ENCODE results near the gene GRM4.

The GRM4 gene

DNA sequence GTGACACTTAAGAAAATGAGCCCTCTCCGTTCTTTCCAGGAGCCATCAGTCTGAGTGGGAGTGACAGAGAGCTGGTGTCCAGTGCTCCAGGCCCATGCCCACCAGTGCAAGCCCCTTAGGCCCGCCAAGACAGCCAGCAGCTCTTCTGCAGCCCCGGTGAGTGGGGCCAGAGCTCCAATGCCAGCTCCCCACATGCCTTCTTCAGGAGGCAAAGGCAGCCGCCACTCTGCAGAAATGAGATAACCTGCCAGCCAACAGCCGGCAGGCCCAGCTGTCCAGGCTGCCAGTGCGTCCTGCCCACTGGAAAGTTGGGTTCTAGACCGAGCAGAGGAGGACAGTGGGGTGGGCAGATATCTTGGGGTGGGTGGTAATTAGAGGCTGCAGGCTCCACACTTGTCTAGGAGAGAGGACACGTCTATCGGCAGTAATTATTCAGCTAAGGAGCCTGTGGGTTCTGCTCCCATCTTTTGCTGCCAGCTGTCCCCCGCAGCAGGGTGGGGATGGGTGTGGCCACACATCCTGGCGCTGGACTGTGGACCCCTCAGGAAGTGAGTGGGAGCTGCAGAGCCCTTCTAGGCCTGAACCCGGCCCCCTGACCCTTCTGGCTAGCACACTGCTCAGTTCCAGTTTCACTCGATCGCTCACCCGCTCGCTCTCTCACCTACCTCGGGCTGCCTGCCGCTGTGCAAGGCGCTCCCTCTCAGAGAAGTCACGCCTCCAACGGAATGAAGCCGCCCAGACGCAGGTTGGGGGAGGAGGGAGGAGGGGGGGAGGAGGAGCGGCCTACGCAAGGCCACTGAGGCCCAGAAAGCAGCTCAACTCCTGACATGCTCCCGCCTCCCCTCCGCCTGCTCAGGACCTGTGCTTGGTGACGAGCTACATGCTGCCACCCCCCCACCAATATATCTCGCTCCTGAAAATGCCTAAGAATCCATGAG is 3.6 kb downstream of the GRM4 start:
- DNase-seq (ENCODE audit: low read depth), result no peak

DNA sequence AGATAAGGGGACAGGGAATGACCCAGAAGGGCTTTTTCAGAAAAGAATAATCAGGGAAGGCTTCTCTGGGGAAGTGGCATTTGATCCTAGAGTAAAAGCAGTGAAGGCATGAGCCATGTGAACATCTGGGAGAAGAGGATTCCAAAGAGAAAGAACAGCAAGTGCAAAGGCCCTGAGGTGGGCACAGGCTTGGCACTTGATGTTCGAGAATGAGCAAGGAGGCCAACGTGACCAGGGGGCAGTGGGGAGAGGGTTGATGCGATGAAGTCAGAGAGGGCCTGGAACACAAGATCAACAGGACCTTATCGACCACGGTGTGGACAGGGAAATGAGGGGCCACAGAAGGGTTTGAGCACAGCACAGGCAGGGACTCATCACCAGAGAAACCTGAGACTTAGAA is 5.8 kb downstream of the GRM4 start:
- no peak for DNase-seq (ENCODE audit: low read depth)

DNA sequence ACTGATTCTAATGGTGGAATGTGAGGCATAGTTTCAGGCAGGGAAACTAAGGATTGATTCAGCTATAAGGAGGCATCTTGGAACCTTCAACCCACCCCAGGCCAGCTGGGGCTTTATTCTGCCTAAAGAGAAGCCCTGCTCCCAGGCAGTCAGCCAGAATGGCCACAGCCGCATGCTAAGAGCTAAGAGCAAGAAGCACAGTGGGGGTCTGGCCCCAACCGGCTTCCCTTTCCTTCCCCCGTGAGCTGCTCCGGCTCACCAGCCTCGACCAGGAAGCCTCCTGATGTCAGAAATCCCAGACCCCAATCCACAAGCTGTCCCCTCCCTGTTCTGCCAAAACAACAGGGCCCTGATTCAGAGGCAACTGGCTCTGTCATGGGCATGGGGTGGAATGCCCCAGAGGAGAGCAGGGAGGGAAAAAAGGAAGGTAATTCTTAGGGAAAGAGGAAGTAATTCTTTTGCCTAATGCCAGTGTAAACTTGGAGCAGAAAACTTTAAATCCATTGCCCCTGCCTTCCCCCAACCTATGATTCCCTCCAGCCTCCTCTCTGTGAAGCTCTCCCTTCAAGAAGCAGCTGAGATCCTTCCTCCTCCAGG is 6.9 kb downstream of the GRM4 start:
- DNase-seq (ENCODE audit: low read depth), result no peak

DNA sequence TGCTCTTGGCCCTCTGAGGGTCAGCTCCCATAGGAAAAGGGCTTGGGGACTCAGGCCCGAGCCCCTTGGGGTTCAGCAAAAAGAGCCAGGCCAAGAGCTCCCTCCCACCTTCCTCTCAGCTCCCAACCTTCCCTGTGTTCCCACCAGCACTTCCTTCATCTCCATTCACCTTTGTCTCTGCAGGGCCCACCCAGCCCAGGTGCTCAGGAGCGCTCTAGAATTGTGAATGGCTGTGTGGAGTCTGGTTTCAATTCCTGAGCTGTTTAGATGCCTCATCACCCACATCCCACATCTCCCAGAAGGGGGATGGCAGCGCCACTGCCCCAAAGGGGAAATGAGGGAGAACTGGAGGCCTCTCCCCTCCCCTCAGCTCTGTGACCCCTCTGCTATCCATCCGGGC is 7.7 kb downstream of the GRM4 start:
- no peak for DNase-seq (ENCODE audit: low read depth)

DNA sequence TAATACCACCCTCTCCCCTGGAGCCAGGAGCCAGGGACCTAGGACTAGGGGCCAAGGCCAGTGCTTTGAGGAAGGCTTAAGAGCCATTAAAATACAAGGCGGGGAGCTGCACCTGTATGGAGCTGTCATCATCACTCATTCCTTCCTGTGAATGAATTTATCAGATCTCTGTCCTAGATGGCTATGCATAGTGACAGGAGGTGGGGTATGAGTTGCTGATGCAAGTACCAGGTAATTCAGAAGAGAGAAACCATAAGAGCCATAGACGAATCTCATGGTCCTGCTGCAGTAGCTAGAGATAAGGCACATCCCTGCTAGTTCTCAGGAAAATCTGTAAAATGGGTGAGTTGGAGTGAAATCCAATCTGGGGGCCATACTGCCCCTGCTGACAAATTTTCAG is 10.3 kb downstream of the GRM4 start:
- no peak for DNase-seq (ENCODE audit: low read depth)

DNA sequence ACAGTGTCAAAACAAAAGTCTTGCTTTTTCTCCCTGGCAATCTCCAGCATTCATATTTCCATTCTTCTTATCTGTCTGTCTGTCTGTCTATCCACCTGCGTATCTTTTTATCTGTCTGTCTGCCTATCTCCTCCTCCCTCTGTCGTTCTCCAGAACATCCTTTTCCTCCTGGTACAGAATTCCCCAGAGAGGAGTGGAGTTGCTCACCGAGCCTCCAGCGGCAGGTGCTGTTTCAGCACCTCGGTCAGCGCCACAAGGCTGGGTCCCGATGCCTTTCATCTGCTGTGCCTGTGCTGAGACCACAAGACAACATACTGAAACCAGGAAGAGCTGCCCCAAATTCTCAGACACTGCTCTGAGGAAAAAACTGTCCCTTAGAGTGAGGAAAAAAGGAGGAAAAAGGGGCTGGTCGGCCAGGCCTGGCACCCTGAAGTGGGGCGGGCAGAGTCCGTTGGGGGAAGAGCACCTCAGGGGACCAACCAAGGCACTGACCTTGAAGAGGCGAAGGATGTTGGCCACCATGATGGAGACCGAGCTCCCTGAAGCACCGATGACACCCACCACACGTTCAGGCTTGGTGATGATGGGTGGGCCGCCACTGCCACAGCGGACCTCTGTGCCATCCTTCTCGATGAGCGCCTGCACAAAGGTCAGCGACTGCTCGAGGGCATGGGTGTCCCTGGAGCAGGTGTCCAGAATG is 13.3 kb downstream of the GRM4 start:
- DNase-seq (ENCODE audit: low read depth), result peak; percentile 19

DNA sequence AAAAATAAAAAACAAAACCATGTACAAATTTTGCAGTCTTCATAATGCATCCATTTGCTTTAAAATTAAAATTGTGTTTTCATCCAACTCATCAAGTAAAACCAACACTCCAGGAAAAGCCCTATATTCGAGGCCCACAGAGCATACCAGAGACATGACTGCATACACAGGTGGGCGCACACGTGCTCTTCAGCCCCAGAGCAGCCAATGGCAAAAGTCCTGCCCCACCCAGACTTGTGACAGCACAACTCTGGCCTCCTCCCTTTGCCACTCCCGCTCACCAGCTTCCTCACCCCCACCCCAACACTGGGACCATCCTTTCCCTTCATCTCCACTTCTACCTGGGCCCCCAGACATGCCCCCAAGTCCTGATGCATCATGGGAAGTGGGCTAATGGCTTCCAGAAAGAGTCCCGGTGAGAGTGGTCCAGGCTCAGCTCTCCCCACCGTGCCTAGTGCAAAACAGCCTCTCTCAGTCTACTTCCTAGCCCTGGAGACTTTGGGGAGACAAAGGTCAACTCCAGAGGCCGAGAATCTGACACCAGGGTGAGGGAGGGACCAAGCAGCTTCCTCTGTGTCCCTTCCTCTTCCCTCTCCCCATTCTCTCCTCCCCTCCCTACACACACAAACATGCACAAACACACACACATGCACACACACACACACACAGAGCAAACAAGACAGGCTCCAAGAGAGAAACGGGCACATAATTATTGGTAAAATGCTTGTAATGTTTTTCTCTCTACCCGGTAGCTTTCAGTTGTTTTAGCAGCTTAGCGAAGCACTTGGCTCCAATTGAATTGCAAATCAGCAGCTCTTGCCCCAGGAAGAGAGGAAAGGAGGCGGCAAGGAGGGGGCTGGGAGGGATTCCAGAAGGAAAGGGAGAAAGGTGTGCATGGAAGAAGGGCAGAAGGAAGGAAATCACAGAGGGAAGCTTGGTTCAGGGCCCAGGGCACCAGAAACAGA is 14.3 kb downstream of the GRM4 start:
- no peak for DNase-seq (ENCODE audit: low read depth)

DNA sequence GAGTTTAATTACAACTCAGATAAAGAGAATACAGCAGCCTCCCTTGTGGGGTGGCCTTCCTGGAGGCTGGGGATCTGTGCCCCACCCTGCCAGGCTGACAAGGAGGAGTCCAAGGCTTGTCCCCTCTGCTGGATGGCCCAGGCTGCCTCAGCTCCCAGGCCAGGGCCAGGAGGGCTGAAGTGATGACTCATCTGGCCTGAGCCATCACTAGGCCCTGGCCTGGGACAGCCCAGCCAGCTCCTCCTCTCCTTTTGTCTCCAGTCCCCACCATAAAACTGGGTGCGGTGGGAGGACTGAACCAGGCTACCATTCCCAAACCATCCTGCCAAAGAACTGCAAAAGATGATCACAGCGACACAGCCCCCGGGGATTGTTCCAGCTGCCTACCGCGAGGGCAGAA is 15.0 kb downstream of the GRM4 start:
- DNase-seq (ENCODE audit: low read depth), result no peak

DNA sequence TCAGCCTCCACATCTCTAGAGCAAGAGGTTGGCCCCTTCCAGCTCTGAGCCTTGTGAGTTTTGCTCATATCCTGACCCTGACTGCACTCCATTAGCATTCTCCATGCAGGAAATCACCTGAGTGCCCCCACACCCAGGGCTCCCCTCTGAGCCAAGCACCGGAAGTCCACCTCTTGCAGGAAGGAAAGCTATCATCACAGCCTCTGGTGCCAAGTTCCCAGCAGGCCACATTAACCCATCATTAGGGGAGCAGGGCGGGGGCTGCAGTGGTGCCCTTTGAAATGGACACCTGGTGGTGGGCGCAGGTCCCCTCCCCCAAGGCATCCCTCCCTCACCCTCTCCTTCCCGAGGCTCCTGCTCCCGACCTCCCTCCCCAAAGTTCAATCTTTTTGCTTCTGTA is 16.1 kb downstream of the GRM4 start:
- DNase-seq (ENCODE audit: low read depth), result no peak

DNA sequence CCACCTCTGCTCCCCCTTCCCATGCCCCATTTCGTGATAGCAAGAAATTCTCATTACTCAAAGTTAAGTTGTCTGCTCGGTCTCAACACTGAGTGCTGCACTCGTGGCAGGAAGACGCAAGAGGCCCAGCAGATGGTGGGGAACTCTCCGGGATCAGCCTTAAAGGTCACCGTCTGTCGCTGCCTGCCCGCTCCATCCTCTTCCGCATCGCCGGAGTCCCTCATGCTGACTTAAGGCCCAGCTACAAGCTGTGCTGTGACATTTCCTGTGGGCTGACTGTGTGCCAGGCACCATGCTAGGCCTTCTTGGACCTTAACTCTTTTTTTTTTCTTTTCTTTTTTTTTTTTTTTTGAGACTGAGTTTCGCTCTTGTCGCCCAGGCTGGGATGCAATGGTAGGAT is 17.8 kb downstream of the GRM4 start:
- no peak for DNase-seq (ENCODE audit: low read depth)

DNA sequence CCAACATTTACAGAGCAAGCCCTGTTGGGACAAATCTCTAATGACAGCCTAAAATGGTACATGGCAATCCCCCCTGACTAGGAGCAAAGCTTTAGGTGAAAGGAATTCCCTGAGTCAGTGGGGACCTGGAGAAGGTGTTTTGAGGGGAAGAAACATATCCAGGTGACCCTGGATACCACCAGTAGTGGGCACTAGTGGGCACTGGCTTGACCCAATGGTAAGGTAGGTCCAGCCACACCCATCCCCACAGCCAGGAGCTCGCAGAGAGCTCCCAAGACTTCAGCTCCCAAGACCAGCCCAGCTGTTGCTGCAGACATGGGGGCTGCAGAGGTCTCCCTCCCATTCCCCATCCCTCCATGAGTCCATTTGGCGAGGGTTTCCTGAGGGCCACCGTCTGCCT is 19.5 kb downstream of the GRM4 start:
- no peak for DNase-seq (ENCODE audit: low read depth)

DNA sequence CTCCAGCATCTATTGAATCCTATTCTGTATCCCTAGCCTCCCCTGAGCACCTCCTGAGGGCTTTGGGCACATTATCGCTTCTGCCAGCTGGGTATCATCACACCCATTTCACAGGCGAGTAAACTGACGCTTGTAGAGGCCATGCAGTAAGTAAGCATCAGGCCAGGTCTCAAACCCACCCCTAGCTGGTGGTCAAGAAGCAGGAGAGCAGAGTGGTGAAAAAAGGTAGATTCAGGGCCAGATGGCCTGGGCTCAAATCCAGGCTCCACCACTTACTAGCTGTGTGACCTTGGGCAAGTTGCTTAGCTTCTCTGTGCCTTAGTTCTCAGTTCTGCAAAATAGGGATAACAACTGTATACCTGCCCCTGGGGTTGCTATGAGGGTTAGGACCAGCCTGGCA is 19.9 kb downstream of the GRM4 start:
- no peak for DNase-seq (ENCODE audit: low read depth)

DNA sequence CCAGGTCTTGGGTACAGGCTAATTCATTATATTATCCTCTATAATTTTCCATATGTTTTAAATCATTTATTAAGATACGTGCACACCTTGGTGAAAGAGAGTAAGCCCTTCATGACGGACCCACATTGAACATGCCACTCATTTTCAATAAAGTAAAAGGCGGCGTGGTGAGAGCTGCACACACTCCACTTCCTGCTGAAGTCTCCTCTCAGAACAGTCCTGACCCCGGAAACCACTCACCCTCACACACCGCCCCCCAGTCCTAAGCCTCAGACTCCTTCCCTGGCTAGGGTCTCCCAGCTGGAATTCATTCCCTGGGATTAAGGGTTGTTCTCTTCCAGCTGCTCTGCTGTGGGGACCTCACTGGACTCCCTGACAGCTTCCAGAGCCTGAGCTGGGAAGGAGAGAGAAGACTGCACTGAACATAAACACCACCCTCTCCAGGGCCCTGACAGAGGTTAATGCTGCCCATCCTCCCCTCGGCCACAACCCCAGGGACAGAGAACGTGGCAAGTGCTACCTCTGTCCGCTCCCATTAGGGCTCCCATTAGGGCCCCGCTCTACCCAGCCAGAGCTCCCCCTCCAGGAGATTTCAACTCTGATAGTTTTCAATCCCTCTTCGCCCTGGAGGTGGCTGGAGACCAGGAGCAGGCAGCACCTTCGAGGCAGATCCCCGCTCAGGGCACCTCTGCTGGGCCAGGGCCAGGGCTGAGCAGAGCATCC is 24.8 kb downstream of the GRM4 start:
- no peak for DNase-seq (ENCODE audit: low read depth)

DNA sequence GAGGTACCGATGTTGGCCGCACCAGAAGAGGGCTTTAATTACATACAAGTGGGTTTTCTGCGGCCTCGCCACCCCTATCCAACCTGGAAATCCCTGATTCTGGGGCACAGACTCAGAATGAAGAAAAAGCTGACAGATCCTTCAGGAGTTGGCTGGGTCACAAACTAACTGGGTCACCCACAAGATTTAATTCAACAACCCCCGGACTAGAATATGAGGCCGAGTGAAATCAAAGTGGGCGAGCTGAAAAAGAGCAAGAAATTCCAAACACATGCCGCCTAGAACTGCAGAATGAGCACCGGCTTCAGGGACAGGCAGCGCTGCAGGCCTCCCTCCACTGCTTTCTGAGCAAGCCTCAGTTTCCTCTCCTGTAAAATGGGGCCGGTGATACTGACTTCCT is 30.0 kb downstream of the GRM4 start:
- DNase-seq (ENCODE audit: low read depth), result no peak

DNA sequence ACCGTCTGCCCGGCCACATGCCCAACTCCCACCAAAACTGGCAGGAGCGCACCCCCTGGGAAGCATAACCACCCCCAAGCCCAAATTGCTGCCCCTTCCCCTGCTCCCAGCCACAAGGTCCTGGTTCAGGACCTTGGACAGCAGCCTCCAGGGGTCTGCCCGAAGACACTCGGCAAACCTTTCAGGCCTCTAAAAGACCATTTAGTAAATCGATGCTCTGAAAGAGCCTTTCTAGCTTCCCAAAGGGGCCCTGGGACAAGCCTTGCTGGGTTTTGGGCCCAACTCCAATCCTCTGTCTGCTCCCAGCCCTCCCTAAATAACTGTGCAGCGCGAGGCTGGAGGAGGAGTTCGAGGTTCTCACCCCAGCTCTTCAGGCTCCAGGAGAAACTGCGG is 30.5 kb downstream of the GRM4 start:
- peak; percentile 1 for DNase-seq (ENCODE audit: low read depth)

DNA sequence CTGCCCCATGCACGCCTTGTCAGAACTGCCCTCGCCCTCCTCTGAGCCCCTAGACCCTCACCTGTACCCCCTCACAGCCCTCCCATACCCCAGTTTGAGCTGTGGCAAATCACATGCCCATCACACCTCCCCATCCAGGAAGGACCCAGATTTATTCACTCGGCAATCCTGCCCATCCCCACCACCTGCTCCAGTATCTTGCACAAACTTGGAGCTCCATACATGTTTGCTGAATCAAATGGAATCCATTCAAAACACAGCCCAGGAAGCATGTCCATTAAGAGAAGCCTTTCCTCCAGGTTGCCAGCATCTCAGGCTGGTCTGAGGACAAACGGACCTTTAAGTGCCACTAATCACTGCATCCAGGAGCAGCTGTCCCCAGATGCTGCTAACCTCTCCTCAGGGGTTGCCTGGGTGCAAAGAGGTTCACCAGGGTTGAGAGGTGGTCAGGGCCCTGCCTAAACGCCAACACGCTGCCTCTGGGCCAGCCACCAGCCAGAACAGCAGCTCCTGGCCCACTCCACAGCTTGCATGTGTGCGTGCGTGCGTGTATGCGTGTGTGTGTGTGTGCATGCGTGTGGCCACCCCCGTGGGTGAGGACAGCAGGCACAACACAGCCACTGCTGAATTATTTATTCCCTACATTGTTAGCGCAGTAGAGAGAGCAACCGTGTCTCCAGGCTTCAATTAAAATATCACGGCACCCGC is 31.0 kb downstream of the GRM4 start:
- no peak for DNase-seq (ENCODE audit: low read depth)

DNA sequence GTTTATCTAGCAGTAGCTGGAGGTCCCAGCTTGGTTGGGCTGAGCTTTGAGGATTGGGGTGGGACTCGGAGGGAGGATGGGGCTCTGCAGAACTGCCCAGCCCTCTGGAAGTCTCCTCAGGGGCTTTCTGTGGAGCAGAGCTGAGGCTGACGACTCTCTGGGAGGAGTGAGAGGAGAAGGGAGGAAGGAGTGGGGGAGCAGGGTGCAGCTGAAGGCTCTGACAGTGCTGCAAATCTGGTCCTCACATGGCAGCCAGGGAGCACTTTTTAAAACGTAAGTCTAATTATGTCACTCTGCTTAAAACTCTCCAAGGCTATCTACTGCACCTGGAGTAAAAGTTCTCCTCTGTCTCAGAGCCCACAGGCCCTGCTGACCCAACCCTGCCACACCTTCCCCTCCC is 32.4 kb downstream of the GRM4 start:
- no peak for DNase-seq (ENCODE audit: low read depth)

DNA sequence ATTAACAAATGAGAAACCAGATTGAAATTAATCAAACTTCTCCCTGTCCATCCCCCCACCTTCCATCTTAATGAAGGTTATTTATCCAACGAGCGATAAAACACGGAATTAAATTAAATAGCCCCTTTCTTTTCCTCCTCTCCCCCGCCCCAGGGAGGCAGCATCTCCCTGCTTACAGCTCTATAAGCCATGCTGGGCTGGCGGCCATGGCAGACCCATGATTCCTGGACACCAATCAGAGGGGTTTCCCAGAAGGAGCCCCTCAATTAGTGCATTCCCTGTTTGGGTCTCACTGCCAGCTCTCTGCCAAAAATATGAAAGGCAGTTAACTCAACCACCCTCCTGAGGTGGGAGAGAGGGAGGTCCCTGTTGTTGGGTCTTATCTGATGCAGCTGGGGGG is 33.8 kb downstream of the GRM4 start:
- no peak for DNase-seq (ENCODE audit: low read depth)

DNA sequence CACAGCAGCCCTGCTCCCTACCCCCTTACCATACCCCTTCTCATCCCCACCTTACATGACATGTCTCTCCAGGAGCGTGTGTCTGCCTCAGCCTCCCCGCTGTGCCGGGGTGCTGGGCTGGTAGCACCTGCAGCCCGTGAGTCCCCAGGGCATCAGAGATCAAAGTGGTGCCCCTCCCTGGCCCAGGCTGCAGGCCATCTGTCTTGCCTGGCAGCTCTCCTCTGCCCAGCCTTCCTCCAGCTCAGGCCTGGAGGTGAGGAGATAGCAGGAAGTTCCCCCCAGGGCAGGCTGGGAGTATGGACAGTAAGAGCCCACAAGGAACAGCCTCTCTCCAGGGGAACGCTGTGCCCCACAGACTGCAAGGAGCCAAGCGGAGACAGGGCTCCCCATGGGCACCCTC is 35.3 kb downstream of the GRM4 start:
- DNase-seq (ENCODE audit: low read depth), result no peak

DNA sequence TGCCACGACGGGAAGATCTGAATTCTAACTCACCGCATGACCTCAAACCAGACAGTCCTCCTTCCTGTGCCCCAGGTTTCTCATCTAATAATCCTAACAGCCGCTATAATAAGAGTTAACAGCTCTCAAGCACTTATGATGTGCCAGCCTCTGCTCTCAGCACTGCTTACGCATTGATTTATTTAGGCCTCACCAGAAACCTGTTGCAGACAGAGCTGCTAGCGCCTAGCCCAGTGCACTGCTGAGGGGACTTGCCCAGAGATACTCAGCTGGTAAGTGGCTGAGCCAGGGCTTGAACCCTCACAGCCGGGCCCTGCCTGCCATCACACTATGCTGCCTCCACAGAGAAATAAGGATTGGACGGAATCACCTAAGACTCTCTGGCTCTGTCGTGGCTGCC is 37.7 kb downstream of the GRM4 start:
- DNase-seq (ENCODE audit: low read depth), result no peak

DNA sequence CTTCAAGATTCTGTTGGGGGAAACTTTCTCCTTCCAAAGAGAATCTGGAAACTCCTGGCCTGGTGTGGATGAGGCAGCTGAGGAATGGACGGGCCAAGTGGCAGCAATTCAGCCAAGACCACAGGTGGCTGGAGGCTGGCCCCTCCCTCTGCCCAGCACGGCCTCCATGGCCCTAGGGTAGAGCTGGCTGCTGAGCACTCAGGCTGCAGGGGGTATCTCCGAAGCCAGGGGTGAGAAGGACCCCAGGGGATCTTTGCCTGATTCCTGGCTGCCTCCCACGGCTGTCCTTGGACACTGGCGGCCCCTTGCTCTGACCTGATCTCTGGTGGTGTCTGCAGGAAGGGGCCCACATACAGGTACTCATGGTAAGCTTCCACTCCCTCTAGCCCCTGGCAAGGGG is 39.0 kb downstream of the GRM4 start:
- DNase-seq (ENCODE audit: low read depth), result no peak

Data from activated T-cell treated with anti-CD3 and anti-CD28 coated beads for 1 hour (primary cell).